ENCODE data around the gene ASPG.

Gene ASPG

GRCh38 chr14:104044016-104044415 is 41.5 kb upstream of the ASPG start:
- DNase-seq (ENCODE audit: extremely low read depth, low read depth), result no peak
- no peak for TF ChIP-seq CTCF (IDR thresholded peaks at IDR 0.05; ENCODE audit: low read depth, low read length)

GRCh38 chr14:104047761-104048160 is 37.7 kb upstream of the ASPG start:
- DNase-seq (ENCODE audit: extremely low read depth, low read depth), result no peak
- TF ChIP-seq CTCF (IDR thresholded peaks at IDR 0.05; ENCODE audit: low read depth, low read length), result no peak

- no peak for TF ChIP-seq CTCF (IDR thresholded peaks at IDR 0.05; ENCODE audit: low read depth, low read length)
- no peak for DNase-seq (ENCODE audit: extremely low read depth, low read depth)
Measured at GRCh38 chr14:104048758-104049507, 36.6 kb upstream of the ASPG start.

- DNase-seq (ENCODE audit: extremely low read depth, low read depth), result no peak
Measured at GRCh38 chr14:104049576-104050240, 35.8 kb upstream of the ASPG start.

GRCh38 chr14:104051092-104051813 is 34.2 kb upstream of the ASPG start:
- no peak for DNase-seq (ENCODE audit: extremely low read depth, low read depth)
- TF ChIP-seq CTCF (IDR thresholded peaks at IDR 0.05; ENCODE audit: low read depth, low read length), result no peak

More at GRCh38 chr14:104049576-104050240, 35.8 kb upstream of the ASPG start:
- TF ChIP-seq CTCF (IDR thresholded peaks at IDR 0.05; ENCODE audit: low read depth, low read length), result no peak

- no peak for DNase-seq (ENCODE audit: extremely low read depth, low read depth)
- TF ChIP-seq CTCF (IDR thresholded peaks at IDR 0.05; ENCODE audit: low read depth, low read length), result no peak
Measured at GRCh38 chr14:104054222-104054905, 31.1 kb upstream of the ASPG start.

Data from AG09319 (cell line).